Measurements from ENCODE around the gene PLXDC1. TPM values are rescaled to one million over a fixed set of nuclear protein-coding genes. Genes with fewer than 3 reads are reported as not detected.
A peak's percentile ranks its signal among the peaks of the same experiment; 100 is the strongest.

PLXDC1 gene
- total RNA-seq, 6 experiments from 2014 or later: 0.11 to 1.6 (median 0.54) TPM

- Histone ChIP-seq H3K4me3 (no peak overlapping the region), H3K9me3 (no peaks in the 10 kb centered on the region), H3K27me3 (no peaks in the 10 kb centered on the region), H3K27ac (no peak overlapping the region), H3K36me3 (no peaks in the 10 kb centered on the region), H3K4me1 (no peaks in the 10 kb centered on the region)
- 57% methylated on average over 5 of the region's 5 CpGs for WGBS (ENCODE audit: insufficient coverage, low coverage, low lambda C conversion rate, missing lambda C conversion rate)
- intact Hi-C loops (cut with DNase I): no loop called here
- DNase-seq: no peak
- no peak for TF ChIP-seq CTCF (IDR thresholded peaks at IDR 0.05)
- no peak for TF ChIP-seq POLR2A (IDR thresholded peaks at IDR 0.05)
- ATAC-seq: peak; percentile 16 to 62 (median 31)
These were observed 32.6 kb downstream of the PLXDC1 start for GRCh38 chr17:39118674-39119419.

- Histone ChIP-seq H3K27me3 (no peaks in the 10 kb centered on the region), H3K9me3 (no peaks in the 10 kb centered on the region), H3K4me3 (no peak overlapping the region), H3K27ac (no peak overlapping the region), H3K36me3 (no peaks in the 10 kb centered on the region), H3K4me1 (no peaks in the 10 kb centered on the region)
- intact Hi-C loops (cut with DNase I): no loop called here
- ATAC-seq (no peak), DNase-seq (no peak)
- 80% methylated on average over 3 of the region's 3 CpGs for WGBS (ENCODE audit: insufficient coverage, low coverage, low lambda C conversion rate, missing lambda C conversion rate)
- TF ChIP-seq POLR2A (IDR thresholded peaks at IDR 0.05): no peak
- TF ChIP-seq CTCF (IDR thresholded peaks at IDR 0.05): no peak
These were observed 35.2 kb downstream of the PLXDC1 start for GRCh38 chr17:39116224-39116623.

- ATAC-seq: no peak
- Histone ChIP-seq H3K4me3 (no peak overlapping the region), H3K4me1 (peaks cover 0 to 8% (median 2%) of the 10 kb centered on the region in 4 donors), H3K36me3 (no peaks in the 10 kb centered on the region), H3K9me3 (no peaks in the 10 kb centered on the region), H3K27ac (no peak overlapping the region), H3K27me3 (no peaks in the 10 kb centered on the region)
- TF ChIP-seq POLR2A (IDR thresholded peaks at IDR 0.05) (no peak), CTCF (IDR thresholded peaks at IDR 0.05) (no peak)
- intact Hi-C loops (cut with DNase I): no loop called here
- DNase-seq: no peak
- no CpG with 5 or more reads among the region's 5 CpGs for WGBS (ENCODE audit: insufficient coverage, low coverage, low lambda C conversion rate, missing lambda C conversion rate)
These were observed 36.3 kb downstream of the PLXDC1 start for GRCh38 chr17:39115135-39115534.

GRCh38 chr17:39114723-39115122 is 36.7 kb downstream of the PLXDC1 start:
- ATAC-seq: no peak
- Histone ChIP-seq H3K4me3 (no peak overlapping the region), H3K27me3 (no peaks in the 10 kb centered on the region), H3K9me3 (no peaks in the 10 kb centered on the region), H3K36me3 (no peaks in the 10 kb centered on the region), H3K27ac (no peak overlapping the region), H3K4me1 (peaks cover 0 to 8% (median 2%) of the 10 kb centered on the region in 4 donors)
- DNase-seq: no peak
- intact Hi-C loops (cut with DNase I): no loop called here
- WGBS (ENCODE audit: insufficient coverage, low coverage, low lambda C conversion rate, missing lambda C conversion rate): no CpG with 5 or more reads among the region's 14 CpGs
- no peak for TF ChIP-seq CTCF (IDR thresholded peaks at IDR 0.05)
- no peak for TF ChIP-seq POLR2A (IDR thresholded peaks at IDR 0.05)

Measured in right lobe of liver (tissue), 6 donors.